Upper lobe of left lung (tissue), 6 donors: Measurements from ENCODE around the gene DPP3. TPM values are rescaled to one million over a fixed set of nuclear protein-coding genes. Genes with fewer than 3 reads are reported as not detected.
"Not testable (repeated sequence)": the region's sequence is repeated elsewhere in the genome, so short reads cannot be mapped to it uniquely, and the experiment has no call there.

Experiments used
- ATAC-seq, 2 donors: fragments of 200-7000 bp; cut with Tn5 transposase; one replicate each; pipeline ENCODE4 v1.9.1; 2022; ENCODE audit warnings: mild to moderate bottlenecking in 2 of 2, moderate library complexity in 2 of 2; ENCODE audit not compliant: low FRiP score in 2 of 2
- DNase-seq, 2 donors: peaks; one replicate each; pipeline ENCODE4 v3.0.0-alpha.2; 2019 to 2020
- H3K27ac ChIP-seq, 4 donors: fragments of 200-600 bp; sonication (generic); one replicate each; pipeline ENCODE4 v1.5.1; 2016 to 2019
- H3K27me3 ChIP-seq, 4 donors: fragments of 200-600 bp; sonication (generic); one replicate each; pipeline ENCODE4 v1.5.1; 2017 to 2019
- H3K36me3 ChIP-seq, 4 donors: fragments of 200-600 bp; sonication (generic); one replicate each; pipeline ENCODE4 v1.5.1; 2016 to 2019
- H3K4me1 ChIP-seq, 4 donors: fragments of 200-600 bp; sonication (generic); one replicate each; pipeline ENCODE4 v1.5.1; 2018 to 2019
- H3K4me3 ChIP-seq, 4 donors: fragments of 200-600 bp; sonication (generic); one replicate each; pipeline ENCODE4 v1.5.1; 2017 to 2019; ENCODE audit warnings: mild to moderate bottlenecking in 2 of 4, moderate library complexity in 1 of 4
- H3K9me3 ChIP-seq, 4 donors: fragments of 200-600 bp; sonication (generic); one replicate each; pipeline ENCODE4 v1.5.1; 2018 to 2019
- EP300 ChIP-seq, 4 donors: sonication (generic); formaldehyde crosslinking; IDR thresholded peaks; one replicate each; pipeline ENCODE4 v1.5.1; 2017; ENCODE audit warnings: antibody characterized with exemption in 4 of 4, control low read depth in 2 of 4
- POLR2A ChIP-seq, 4 donors: fragments of 450-650 bp; IDR thresholded peaks; one replicate each; pipeline ENCODE4 v1.5.1; 2016 to 2017; ENCODE audit warnings: antibody characterized with exemption in 4 of 4, mild to moderate bottlenecking in 2 of 4
- POLR2AphosphoS5 ChIP-seq, 2 donors: sonication (generic); formaldehyde crosslinking; IDR thresholded peaks; one replicate each; pipeline ENCODE4 v1.5.1; 2017; ENCODE audit warnings: antibody characterized with exemption in 2 of 2
- WGBS, 2 donors: methylation state at CpG; one replicate each; pipeline ENCODE4 v1.1.5; 2017 to 2018; 5-methylcytosine and 5-hydroxymethylcytosine counted together
- total RNA-seq, 6 donors: library from RNA; depleted of rRNA in 4 of 6; stranded (reverse); fragments of >200 nt in 4 of 6; gene quantifications; one replicate each; pipeline versions ENCODE4 v1.1.0 to v1.2.1, GENCODE V29; 2016 to 2021
- TF ChIP-seq, protein P1 (sequence below), 6 experiments: fragments of 450-650 bp in 4 of 6; fragments of 200-600 bp in 2 of 6; sonication (generic) in 2 of 6; IDR thresholded peaks; one replicate each; pipeline ENCODE4 v1.5.1; 2016 to 2019; ENCODE audit warnings: antibody characterized with exemption in 6 of 6
- donor health status: DM: no; HTN: no; CAD: no; lungs with moderate emphysema.
- donor health status: DM: no; HTN: yes; CAD: no; lungs with severe emphysema.

DPP3 gene
- total RNA-seq, 6 donors from 2014 or later: 19.3 to 79.6 (median 44.9) TPM

DNA sequence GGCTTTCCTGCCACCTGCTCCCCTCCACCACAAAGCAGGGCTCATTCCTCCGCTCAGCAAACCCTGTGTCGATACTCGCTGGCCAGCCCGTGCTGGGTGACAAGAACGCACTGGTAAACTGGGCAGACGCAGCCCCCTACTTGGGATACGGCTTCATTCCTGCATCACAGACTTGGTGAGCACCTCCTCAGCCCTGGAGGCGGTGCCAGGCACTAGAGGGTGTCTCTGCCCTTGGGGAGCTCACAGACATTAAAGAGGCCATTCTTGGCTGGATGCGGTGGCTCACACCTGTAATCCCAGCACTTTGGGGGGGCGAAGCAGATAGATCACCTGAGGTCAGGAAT lies 59.6 kb downstream of the DPP3 start:
- Histone ChIP-seq H3K27ac (no peak overlapping the region), H3K9me3 (no peaks in the 10 kb centered on the region), H3K4me3 (no peak overlapping the region), H3K4me1 (peaks cover 12 to 18% (median 16%) of the 10 kb centered on the region in 4 donors), H3K36me3 (peaks cover 0 to 74% (median 36%) of the 10 kb centered on the region in 4 donors), H3K27me3 (no peaks in the 10 kb centered on the region)
- DNase-seq (no peak), ATAC-seq (no peak)
- 93 to 95% methylated on average over 9 to 10 of the region's 10 CpGs for WGBS, 2 donors
- TF ChIP-seq, protein P1, sequence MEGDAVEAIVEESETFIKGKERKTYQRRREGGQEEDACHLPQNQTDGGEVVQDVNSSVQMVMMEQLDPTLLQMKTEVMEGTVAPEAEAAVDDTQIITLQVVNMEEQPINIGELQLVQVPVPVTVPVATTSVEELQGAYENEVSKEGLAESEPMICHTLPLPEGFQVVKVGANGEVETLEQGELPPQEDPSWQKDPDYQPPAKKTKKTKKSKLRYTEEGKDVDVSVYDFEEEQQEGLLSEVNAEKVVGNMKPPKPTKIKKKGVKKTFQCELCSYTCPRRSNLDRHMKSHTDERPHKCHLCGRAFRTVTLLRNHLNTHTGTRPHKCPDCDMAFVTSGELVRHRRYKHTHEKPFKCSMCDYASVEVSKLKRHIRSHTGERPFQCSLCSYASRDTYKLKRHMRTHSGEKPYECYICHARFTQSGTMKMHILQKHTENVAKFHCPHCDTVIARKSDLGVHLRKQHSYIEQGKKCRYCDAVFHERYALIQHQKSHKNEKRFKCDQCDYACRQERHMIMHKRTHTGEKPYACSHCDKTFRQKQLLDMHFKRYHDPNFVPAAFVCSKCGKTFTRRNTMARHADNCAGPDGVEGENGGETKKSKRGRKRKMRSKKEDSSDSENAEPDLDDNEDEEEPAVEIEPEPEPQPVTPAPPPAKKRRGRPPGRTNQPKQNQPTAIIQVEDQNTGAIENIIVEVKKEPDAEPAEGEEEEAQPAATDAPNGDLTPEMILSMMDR (IDR thresholded peaks at IDR 0.05): no peak
- no peak for TF ChIP-seq POLR2AphosphoS5 (IDR thresholded peaks at IDR 0.05)
- no peak for TF ChIP-seq EP300 (IDR thresholded peaks at IDR 0.05)
- no peak for TF ChIP-seq POLR2A (IDR thresholded peaks at IDR 0.05)

DNA sequence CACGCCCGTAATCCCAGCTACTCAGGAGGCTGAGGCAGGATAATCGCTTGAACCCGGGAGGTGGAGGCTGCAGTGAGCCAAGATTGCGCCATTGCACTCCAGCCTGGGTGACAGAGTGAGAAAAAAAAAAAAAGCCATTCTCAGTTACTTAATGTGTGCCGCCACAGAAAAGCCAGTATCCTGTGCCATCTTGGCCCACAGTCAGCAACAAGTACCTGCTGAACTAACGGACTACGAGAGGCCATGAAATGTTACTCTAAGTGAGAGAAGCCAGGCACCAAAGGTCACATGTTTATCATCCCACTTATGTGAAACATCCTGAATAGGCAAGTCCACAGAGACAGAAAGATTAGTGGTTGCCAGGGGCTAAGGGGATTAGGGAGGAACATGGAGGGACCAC lies 60.4 kb downstream of the DPP3 start:
- not testable (repeated sequence) for H3K27ac ChIP-seq, ATAC-seq, DNase-seq, H3K4me3 ChIP-seq, H3K9me3 ChIP-seq, H3K27me3 ChIP-seq
- Histone ChIP-seq H3K36me3 (peaks cover 0 to 67% (median 36%) of the 10 kb centered on the region in 4 donors), H3K4me1 (peaks cover 18 to 25% (median 22%) of the 10 kb centered on the region in 4 donors)
- 73 to 86% methylated on average over 8 of the region's 8 CpGs for WGBS, 2 donors

DNA sequence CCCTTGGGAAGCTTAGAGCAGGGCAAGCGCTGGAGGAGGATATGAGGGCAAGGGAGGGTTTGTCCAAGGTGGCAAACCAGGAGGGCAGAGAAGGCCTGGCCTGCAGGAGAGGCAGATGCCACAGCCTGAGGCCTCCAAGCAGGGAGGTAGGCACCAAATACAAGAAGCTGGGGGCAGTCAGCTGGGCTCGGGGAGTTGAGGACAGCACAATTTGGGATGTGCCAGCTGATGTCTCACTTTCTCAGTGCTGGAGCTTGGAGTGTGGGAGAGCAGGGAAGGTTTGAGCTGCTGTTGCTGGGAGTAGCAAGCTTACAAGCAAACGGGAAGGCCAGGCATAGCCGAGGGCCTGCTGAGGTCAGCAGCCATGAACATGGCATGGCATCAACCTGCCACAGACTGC lies 61.7 kb downstream of the DPP3 start:
- no peak for ATAC-seq
- H3K9me3 ChIP-seq: no peaks in the 10 kb centered on the region
- H3K4me3 ChIP-seq: no peak overlapping the region
- peaks cover 0 to 54% (median 31%) of the 10 kb centered on the region in 4 donors for H3K36me3 ChIP-seq
- no peak overlapping the region for H3K27ac ChIP-seq
- WGBS, 2 donors: 91 to 98% methylated on average over 4 of the region's 4 CpGs
- no peaks in the 10 kb centered on the region for H3K27me3 ChIP-seq
- DNase-seq: no peak
- H3K4me1 ChIP-seq: peaks cover 23 to 35% (median 29%) of the 10 kb centered on the region in 4 donors
- TF ChIP-seq POLR2AphosphoS5 (IDR thresholded peaks at IDR 0.05): no peak
- no peak for TF ChIP-seq EP300 (IDR thresholded peaks at IDR 0.05)
- TF ChIP-seq, protein P1 (IDR thresholded peaks at IDR 0.05): no peak
- TF ChIP-seq POLR2A (IDR thresholded peaks at IDR 0.05): no peak

DNA sequence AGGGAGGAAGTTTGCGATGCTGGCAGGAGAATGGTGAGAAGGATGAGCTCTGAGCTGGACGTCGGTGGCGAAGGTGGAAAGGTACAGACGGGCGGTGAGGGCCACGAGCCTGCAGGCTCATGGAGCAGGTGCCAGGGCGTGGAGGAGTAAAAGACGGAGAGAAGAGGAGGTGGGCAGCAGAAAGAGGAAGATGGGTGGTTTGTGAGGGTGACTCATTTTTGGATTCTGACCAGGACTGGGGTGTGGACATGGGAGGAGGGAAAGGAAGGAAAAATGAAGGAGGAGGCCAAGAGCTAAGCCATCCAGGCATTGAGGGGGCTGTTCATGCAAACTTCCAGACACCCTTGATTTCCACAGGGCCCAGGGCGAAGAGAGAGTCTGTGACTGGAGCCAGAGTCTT lies 62.1 kb downstream of the DPP3 start:
- peaks cover 0 to 49% (median 28%) of the 10 kb centered on the region in 4 donors for H3K36me3 ChIP-seq
- H3K27me3 ChIP-seq: no peaks in the 10 kb centered on the region
- H3K27ac ChIP-seq: no peak overlapping the region
- ATAC-seq (no peak), DNase-seq (no peak)
- WGBS, 2 donors: 73 to 90% methylated on average over 10 of the region's 10 CpGs
- no peak overlapping the region for H3K4me3 ChIP-seq
- no peak for TF ChIP-seq POLR2AphosphoS5 (IDR thresholded peaks at IDR 0.05)
- TF ChIP-seq POLR2A (IDR thresholded peaks at IDR 0.05): no peak
- no peak for TF ChIP-seq EP300 (IDR thresholded peaks at IDR 0.05)
- TF ChIP-seq, protein P1 (IDR thresholded peaks at IDR 0.05): no peak
- H3K4me1 ChIP-seq: peaks cover 23 to 38% (median 30%) of the 10 kb centered on the region in 4 donors
- H3K9me3 ChIP-seq: no peaks in the 10 kb centered on the region

DNA sequence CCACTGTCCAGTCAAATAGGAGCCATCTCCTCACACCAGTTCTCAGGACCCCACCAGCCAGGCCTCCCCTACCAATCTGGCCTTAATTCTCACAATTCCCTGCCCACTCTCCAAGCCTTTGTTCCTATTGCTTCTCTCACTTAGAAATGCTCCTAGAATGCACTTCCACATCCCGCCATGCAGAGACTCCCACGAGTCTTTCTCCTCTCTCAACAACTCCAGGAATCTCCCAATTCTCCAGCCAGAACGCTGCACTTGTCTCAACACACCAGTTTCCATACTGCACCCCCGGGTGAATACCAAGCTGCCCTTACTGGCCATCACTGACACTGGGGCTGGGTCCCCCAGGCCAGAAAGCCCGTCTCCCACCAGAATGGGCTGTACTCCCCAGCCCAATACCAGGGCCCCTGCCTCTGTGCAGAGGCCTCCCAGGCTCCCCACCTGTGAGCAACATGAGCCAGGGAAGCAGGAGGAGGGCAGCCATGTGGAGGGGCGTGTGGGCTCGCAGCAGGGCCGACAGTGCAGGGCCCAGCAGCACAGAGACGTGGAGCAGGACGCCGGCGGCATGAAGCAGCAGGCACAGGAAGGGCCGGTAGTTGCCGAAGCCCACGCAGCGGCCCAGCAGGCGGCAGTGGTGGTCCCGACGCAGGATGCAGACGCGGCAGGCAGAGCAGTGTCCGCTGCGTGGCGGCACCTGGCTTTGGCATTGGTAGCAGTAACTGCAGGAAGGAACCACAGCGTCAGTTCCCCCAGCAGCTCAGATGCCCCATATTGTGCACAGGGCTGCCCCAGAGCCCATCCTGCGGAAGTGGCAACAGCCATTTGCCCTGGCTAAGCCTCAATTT lies 63.3 kb downstream of the DPP3 start:
- H3K4me3 ChIP-seq: no peak overlapping the region

DNA sequence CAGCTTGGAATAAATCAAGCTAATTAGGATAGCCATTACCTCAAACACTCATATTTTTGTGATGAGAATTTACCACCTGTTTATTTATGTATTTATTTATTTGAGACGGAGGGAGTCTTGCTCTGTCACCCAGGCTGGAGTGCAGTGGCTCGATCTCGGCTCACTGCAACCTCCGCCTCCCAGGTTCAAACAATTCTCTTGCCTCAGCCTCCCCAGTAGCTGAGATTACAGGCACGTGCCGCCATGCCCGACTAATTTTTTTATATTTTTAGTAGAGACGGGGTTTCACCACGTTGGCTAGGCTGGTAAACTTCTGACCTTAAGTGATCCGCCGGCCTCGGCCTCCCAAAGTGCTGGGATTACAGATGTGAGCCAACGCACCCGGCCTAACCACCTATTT lies 64.7 kb downstream of the DPP3 start:
- Histone ChIP-seq H3K36me3 (peaks cover 0 to 29% (median 12%) of the 10 kb centered on the region in 4 donors), H3K4me3 (peak overlapping the region in 3 of 4 donors; percentile 74 to 91 (median 75)), H3K27ac (peak overlapping the region in 1 of 4 donors; percentile 82), H3K4me1 (peaks cover 23 to 38% (median 30%) of the 10 kb centered on the region in 4 donors)
- not testable (repeated sequence) for H3K9me3 ChIP-seq, DNase-seq, H3K27me3 ChIP-seq, ATAC-seq
- WGBS, 2 donors: 74 to 75% methylated on average over 14 of the region's 14 CpGs

More for the DNA sequence above, 63.3 kb downstream of the DPP3 start:
- ATAC-seq (no peak), DNase-seq (peak; percentile 62 to 89)
- peaks cover 23 to 38% (median 30%) of the 10 kb centered on the region in 4 donors for H3K4me1 ChIP-seq
- no peaks in the 10 kb centered on the region for H3K9me3 ChIP-seq
- WGBS, 2 donors: 40 to 44% methylated on average over 14 to 20 of the region's 26 CpGs
- no peaks in the 10 kb centered on the region for H3K27me3 ChIP-seq
- peaks cover 0 to 44% (median 27%) of the 10 kb centered on the region in 4 donors for H3K36me3 ChIP-seq
- H3K27ac ChIP-seq: peak overlapping the region in 3 of 4 donors; percentile 54 to 60 (median 55)
- TF ChIP-seq EP300 (IDR thresholded peaks at IDR 0.05) (no peak), POLR2A (IDR thresholded peaks at IDR 0.05) (peak in 1 of 4 donors; percentile 11), POLR2AphosphoS5 (IDR thresholded peaks at IDR 0.05) (no peak)
- TF ChIP-seq, protein P1 (IDR thresholded peaks at IDR 0.05): peak; percentile 31 to 63 (median 49)
